NCI-H2227 (cell line): ENCODE data around the gene AGAP9.
"Not testable (repeated sequence)": the region's sequence is repeated elsewhere in the genome, so short reads cannot be mapped to it uniquely, and the experiment has no call there.

Experiments used
- DNase-seq: peaks from one replicate; lab custom pipeline; 2025; ENCODE audit not compliant: unreplicated experiment; lab: John Stamatoyannopoulos, UW

Gene AGAP9

DNA sequence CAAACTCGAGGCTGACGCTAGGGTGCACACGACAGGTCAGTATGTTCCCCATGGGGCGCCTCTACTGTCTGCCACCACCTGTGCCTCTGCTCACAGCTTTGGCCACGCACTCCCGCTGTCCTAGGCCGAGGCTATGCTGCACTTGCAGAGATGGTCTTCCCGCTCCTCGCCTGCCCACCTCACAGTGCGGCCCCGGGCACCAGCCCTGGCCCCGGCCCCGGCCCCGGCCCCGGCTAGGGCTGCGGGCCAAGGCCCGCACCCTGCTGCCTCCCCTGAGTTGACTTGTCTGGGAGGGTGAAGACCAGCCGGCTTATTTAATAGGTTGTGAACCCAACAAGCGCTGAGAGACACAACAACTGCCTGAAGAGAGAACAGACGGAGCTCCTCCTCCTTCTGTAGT is at the start of gene AGAP9:
TSS of gene AGAP9 (minus strand) at position 164 of the 400 bp plus-strand sequence. CDS start at position 52, 112 bp downstream.
- not testable (repeated sequence) for DNase-seq

DNA sequence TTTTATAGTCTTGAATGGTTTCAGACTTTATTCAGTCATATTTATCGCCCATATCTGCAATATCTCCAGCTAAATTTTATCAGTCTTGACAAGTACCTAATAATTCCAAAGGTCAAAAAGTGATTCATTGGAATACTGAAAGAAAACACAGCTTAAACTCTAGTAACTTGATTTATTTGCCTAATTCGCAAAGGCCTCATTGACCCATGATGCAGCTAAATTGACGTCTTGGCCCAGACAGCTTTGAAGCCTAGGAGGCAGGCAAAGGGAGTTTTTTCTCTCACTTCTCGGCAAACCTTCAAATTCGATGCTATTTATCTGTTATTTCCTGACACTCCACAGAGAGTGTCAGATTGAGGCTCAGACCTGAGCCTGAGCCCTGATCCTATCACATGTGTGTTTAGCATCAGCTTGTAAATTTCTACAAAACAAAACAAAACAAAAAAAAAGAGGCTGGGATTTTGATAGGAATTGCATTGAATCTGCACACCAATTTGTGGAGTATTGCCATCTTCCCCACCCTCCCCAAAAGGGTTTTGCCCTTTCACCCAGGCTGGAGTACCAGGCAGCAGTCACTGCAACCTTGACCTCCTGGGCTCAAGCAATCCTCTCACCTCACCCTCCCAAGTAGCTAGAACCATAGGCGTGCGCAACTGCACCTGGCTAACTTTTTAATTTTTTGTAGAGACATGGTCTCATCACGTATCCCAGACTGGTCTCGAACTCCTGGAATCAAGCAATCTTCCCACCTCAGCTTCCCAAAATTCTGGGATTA is 47.9 kb upstream of the AGAP9 start:
- DNase-seq, result not testable (repeated sequence)

DNA sequence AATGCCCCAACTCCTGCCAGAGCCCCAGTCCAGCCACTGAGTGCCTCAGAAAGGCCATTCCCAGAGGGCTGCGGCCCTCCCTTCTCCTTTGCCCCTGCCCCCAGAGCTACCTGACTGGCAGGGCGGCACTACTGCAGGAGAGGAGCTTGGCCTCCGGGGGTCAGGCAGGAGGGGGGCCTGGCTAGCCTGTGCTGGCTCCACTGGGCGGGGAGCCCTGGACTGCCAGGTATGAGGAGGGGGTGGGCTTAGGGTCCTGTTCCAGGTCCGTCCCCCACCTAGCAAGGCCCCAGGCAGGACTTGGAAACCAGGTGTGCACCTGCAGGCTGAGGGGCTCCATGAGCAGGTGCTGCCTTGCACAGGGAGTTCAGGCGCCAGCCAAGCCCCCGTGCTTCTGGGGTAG is 43.3 kb upstream of the AGAP9 start:
- DNase-seq, result not testable (repeated sequence)

DNA sequence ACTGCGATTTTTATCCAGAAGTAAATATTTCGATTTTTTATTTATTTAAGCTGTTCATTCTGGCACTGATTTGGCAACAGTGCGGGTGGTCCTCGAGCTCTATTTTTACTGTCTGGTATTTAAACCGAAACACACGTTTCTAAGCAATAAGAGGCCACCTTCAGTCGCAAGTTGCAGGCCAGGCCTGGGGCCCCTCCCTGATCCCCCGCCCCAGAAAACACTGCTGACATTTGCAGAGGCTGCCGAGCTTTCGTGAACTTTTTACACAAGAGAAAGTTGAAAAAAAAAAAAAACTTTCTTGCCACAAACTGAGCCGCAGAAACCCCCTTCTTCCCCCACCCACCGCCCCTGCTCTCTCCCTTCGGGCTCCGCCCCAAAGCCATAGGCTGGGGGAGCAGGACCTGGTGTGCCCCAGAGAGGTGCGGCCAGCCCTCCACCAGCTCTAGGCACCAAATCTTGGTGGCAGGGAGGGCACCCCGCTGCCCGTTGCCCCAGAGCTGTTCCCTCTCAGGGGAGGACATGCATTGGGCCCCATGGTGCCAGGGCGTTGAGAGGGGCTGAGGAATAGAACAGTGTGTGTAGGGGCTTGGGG is 42.8 kb upstream of the AGAP9 start:
- DNase-seq, result not testable (repeated sequence)

DNA sequence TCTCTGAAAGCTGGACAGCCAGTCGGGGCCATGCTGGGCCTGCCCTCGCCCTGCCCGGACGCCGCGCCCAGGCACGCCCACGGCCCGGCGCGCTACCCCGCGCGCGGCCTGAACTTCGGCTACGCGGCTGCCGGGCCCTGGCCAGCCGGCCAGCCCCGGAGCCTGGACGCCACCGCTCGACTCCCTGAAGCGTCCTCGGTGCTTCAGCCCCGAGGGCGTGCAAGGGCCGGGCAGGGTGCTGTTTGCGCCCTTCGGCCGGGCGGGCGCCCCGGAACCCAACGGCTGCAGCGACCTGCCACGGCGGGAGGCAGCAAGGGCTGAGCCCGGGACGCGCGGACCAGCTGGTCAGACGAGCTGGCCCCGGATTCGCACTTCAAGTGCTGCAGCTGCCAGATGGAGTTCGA is 42.1 kb upstream of the AGAP9 start:
- not testable (repeated sequence) for DNase-seq

DNA sequence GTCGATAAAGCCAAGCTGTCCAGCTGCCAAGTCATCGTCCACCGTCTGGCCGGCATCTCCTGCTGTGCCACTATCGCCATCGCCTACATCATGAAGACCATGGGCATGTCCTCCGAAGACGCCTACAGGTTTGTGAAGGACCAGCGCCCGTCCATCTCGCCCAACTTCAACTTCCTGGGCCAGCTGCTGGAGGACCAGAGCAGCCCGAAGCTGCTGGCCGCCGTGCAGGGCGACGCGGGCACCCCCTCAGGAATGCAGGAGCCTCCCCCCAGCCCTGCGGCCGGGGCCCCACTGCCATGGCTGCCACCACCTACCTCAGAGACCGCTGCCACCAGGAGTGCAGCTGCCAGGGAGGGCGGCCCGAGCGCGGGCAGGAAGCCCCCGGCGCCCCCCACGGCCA is 41.5 kb upstream of the AGAP9 start:
- DNase-seq, result not testable (repeated sequence)

DNA sequence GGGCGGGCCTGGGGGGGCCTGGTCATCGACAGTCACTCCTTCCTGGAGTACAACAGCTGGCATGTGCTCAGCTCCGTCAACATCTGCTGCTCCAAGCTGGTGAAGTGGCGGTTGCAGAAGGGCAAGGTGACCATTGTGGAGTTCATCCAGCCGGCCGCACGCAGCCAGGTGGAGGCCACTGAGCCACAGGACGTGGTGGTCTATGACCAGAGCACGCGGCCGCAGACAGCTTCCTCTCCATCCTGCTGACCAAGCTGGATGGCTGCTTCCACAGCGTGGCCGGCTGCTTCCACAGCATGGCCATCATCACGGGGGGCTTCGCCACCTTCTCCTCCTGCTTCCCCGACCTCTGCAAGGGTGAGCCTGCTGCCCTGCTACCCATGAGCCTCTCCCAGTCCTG is 40.9 kb upstream of the AGAP9 start:
- DNase-seq, result not testable (repeated sequence)

DNA sequence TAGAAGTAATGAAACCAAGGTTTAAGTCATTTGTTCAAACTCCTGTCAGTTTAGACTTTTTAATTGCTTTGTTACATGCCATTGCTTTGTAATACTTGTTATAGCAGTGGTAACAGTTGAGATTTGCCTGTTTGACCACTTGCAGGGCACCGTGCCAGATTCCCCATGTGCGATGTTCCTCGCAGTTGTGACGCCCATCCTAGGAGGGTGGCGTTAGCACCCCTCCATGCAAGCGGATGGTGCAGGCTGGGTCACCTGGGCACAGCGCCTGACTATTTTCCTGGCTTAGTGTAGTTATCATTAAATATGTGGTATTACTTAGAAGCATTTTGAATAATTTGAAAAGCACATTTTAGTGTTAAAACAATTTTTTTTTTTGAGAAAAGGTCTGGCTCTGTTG is 37.0 kb upstream of the AGAP9 start:
- DNase-seq, result not testable (repeated sequence)

DNA sequence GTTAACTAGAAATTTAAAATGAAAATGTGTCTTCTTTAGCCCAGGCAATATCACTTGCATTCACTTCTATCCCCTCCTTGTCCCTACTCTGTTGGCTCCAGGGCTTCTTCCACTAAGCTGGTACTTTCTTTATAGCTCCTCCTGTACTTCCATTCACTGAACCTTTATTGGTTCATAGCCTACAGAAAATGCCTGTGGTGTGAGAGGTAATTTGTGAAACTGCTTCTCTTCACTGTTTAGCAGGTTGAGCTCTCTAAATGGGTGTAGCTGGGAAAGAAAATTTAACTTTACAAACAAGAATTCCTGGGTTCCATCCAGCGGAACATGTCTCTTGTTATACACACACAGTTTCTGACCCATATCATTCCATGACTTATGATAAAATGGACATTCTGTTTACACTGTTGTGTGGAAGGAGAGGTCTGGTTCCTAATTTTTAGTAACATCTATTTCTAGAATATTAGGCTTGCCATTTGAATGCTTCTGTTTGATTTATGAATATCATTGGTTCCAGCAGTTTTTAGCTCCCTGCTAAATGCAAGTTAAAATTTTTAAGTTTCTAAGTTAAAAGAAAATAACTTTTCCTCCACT is 36.4 kb upstream of the AGAP9 start:
- not testable (repeated sequence) for DNase-seq

DNA sequence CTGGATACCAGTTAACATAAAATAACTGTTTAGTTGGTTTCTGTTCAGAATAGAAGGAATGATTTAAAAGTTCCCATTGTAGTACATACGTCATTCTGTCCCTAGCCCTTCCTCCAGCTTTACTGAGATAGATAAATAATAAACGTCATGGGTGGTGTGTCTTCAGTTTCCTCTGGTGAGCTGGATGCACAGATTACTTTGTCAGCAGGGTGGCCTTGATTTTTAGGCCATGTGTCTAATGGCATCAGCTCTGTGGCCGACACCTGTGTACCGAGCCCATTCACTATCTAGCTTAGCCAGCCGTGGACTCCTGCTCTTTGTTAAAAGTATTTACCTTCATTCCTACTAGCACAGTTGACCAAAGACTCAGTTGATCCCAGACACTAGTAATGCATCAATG is 34.7 kb upstream of the AGAP9 start:
- not testable (repeated sequence) for DNase-seq

DNA sequence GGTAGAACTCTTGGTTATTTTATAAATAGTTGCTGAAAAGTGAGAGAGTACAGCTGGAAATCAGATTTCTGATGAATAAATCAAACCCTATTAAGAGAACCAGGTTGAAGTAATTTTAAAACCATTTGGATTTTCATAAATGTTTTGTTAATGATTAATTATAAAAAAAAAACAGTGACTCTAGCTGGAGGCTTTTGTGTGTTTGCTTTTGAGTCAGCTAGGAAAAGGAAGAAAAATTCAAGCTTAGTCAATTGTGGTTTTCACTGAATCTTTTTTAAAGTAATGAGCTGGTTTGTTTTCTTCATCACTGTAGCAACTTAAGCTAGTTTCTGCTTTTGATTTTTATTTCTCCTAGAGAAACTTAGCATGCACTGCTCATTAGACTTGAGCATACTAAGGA is 34.2 kb upstream of the AGAP9 start:
- DNase-seq, result not testable (repeated sequence)

DNA sequence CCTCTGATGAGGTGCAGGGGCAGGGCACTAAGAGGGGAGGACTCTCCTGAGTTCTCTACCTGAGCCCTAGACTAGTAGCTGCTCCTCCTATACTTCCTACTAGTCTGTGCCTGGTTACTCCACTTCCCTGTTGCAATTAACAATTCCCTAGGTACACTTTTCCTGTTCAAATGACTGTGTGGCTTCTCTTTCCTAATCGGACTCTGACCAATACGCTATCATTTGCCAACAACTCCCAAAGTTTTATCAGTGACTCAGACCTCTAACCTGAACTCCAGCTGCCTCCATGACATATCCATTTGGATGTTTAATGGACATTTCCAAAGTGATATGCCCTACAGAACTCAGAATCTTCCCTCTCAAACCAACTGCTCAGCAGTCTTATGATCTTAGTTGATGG is 31.9 kb upstream of the AGAP9 start:
- not testable (repeated sequence) for DNase-seq

DNA sequence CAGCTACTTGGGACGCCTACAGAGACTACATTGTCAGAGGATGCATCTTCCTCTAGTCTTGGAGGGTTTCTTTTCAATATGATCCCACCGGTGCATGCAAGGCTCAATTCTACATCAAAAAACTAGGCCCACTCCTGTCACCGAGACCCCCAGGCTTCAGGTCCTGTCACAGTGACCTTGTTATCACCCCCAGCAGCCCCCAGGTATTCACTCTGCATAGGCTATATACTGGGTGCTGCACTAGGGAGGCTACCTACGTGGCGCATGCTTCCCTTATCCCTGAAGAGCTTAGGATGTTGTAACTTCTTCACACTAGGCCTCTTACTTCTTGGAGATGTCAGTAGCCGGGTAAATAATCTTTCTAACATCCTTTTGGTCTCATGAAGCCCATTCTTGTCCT is 31.1 kb upstream of the AGAP9 start:
- DNase-seq, result not testable (repeated sequence)

DNA sequence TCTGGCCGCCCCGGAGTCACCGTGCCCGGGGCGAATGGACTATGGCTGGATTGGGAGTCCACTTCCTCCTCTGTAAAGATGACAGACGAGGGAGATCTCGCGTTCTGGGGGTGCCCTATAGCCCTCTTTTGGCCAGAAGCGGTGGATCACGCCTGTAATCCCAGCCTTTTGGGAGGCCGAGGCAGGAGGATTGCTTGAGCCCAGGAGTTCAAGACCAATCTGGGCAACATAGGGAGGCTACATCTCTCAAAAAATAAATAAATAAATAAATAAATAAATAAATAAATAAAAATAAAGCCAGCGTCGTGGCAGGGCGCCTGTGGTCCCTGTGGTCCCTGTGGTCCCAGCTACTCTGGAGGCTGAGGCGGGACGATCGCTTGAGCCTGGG is 30.4 kb upstream of the AGAP9 start:
- not testable (repeated sequence) for DNase-seq

DNA sequence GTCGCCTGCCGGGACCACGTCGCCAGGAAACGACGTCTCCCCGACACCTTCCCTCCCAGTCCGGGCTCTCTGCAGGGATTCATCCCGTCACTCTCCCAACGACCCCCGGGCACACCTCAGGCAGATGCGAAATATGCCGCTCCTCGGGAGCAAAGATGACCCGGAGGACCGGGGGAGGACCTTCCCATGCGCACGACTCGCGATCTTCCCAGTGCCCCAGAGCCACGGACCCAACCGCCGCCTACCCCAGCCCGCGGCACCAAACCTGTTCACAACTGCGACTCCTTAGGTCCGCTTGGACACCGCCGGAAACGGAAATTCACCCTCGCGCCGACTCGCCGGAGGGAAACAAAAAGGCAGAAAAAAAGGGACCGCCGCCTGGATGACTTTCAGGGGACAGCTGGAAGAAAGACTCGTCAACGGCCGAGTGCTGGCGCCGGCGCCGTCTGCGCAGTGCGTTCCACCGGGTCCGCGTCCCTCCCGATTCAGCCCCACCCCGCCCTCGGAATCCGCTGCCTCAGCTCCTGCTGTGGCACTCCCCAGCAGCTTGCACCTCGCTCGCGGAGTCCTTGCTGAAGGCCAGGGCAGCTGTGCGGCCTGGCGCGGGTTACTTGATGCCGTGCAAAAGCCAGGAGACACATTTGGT is 29.9 kb upstream of the AGAP9 start:
- DNase-seq, result peak; percentile 85

DNA sequence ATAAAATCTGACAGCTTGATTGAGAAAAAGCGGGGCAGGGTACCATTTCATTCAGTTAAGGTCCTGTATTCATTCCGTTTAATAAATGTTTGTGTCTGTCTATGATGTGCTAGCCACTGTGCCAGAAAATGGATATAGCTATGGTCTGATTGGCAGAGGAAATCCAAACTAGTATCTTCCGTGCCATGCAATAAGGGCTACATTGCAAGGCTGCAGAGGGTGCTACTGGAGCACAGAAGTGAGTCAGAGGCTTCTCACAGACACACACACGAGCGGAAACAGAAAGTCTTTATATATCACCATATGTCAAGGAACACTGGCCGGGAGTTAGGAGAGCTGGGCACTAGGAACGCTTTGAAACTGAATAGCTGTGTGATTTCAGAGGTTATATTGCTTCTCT is 29.3 kb upstream of the AGAP9 start:
- peak; percentile 0 for DNase-seq

DNA sequence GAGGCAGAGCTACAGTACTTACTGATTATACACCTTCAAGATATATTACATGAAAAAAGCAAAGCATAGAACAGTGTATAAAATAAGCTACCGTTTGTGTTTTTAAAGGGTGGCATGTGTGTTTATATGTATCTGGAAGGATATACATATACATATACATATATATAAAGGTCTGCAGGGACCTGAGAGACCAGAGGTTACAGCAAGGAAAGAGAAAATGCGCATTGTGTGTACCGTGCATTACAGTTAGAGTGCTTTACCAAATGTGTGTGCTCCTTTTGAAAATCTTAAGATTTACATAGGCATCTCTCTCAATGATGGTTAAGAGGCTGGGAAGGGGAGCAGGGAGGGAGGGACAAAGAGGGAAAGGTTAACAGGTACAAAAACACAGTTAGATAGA is 23.8 kb upstream of the AGAP9 start:
- not testable (repeated sequence) for DNase-seq

DNA sequence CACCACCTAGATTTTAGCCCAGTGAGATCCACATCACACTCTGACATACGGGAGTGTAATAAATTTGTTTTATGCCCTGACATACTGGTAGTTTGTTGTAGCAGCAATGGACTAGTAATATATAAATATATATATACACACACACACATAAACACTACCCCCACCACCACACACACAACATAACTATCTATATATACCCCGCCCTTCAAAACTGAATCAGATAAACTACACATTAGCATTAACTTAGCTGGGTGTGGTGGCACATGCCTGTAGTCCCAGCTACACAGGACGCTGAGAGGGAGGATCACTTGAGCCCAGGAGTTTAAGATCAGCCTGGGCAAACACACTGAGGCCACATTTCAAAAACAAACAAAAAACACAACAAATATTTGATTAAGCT is 13.0 kb upstream of the AGAP9 start:
- not testable (repeated sequence) for DNase-seq

DNA sequence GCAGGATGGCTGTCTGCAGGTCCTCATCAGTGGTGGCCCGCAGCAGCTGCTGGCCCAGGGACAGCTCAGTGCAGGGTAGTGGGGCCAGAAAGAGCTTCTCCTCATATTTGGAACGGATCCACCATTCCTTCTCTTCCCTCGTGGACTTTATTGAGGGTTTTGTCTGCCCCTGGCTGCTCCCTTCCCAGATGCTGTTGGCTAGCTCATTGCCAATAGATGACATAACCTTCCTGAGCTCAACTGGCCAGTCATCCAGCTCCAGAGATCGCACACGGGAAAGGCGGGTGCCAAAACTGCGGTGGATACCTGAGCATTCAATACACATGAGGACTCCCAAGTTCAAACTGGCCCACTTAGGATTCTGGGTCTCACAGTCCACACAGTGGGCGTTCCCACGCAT is 21.1 kb downstream of the AGAP9 start:
- not testable (repeated sequence) for DNase-seq

DNA sequence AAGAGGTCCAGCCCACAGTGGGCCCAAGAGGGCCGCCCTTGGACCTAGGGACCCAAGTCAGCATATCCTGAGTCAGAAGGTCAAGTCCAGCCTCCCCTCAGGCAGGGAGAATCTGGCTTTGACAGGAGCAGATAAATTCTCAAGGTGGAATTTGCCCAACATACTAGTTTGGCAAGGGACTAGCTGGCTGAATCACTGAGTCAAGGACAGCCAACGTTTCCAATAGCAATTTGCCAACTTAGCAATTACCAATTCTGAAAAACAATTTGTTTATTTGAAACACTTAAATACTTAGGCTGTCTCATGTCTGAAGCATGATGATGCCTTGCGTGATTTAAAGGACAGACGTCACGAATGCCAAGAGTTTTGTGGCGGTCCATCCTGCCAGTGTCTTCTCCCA is 29.2 kb downstream of the AGAP9 start:
- DNase-seq, result not testable (repeated sequence)

DNA sequence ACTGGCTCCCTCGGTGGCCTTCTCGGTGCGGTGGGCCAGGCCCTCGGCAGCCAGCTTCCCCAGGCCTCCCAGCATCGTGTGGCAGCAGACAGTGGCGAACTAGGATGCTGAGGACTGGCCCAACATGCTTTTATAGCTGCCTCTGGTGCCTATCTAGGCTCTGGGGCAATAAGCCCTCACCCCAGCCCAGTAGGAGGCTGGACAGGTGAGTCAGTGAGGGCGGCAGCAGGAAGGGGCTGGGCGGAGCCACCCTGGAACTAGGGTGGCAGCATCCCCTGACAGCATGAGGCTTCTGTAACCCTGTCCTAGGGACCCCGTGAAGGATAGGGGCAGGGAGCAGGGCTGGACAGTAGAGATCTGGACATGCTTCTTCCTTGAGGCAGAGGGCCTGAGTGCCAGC is 31.8 kb downstream of the AGAP9 start, which contains the start of gene FAM25G:
TSS of gene FAM25G (minus strand) at position 101 of the 400 bp plus-strand sequence. CDS start at position 75, 26 bp downstream.
- not testable (repeated sequence) for DNase-seq
